HepG2 (cell line): Measurements from ENCODE around the gene RHBDL1. TPM values are rescaled to one million over a fixed set of nuclear protein-coding genes. Genes with fewer than 3 reads are reported as not detected.

Experiments used
- FOXA1 ChIP-seq, 2 experiments: fragments of 450-650 bp in 1 of 2; sonication (generic) in 1 of 2; formaldehyde crosslinking in 1 of 2; IDR thresholded peaks; 2 replicates each; pipeline versions ENCODE4 v1.4.0 to v1.6.1; 2016 to 2020; ENCODE audit warnings: missing genetic modification reagents in 1 of 2
- FOXO1 ChIP-seq: sonication (generic); formaldehyde crosslinking; IDR thresholded peaks from 2 replicates; pipeline ENCODE4 v1.4.0; 2020; ENCODE audit warnings: missing genetic modification reagents
- HBP1 ChIP-seq: IDR thresholded peaks from 2 replicates; pipeline ENCODE4 v1.6.1; 2016; ENCODE audit warnings: low read depth, control low read depth
- HMG20B ChIP-seq: conservative IDR thresholded peaks from 2 replicates; pipeline ENCODE4 v1.6.1; 2016; ENCODE audit warnings: missing genetic modification reagents, missing compliant biosample characterization
- JARID2 ChIP-seq: sonication (generic); formaldehyde crosslinking; IDR thresholded peaks from 2 replicates; pipeline ENCODE4 v1.8.1; 2023; ENCODE audit warnings: missing genetic modification reagents, inconsistent platforms; ENCODE audit not compliant: insufficient replicate concordance
- KDM4B ChIP-seq: sonication (generic); formaldehyde crosslinking; IDR thresholded peaks from 2 replicates; pipeline ENCODE4 v1.4.0; 2020; ENCODE audit warnings: missing genetic modification reagents
- RBM39 ChIP-seq: fragments of 200-400 bp; formaldehyde crosslinking; IDR thresholded peaks from one replicate; pipeline ENCODE4 v1.6.1; 2018; ENCODE audit warnings: antibody characterized with exemption, mild to moderate bottlenecking, low read depth, low read length; ENCODE audit not compliant: poor library complexity, severe bottlenecking
- SIN3B ChIP-seq: fragments of 150-350 bp; IDR thresholded peaks from 2 replicates; pipeline ENCODE4 v1.6.1; 2014; ENCODE audit warnings: low read length
- SIX4 ChIP-seq: sonication (generic); formaldehyde crosslinking; IDR thresholded peaks from 2 replicates; pipeline ENCODE4 v1.4.0; 2020; ENCODE audit warnings: missing genetic modification reagents
- SMARCE1 ChIP-seq: fragments of 450-650 bp; IDR thresholded peaks from 2 replicates; pipeline ENCODE4 v1.6.1; 2017; ENCODE audit warnings: borderline replicate concordance
- SUZ12 ChIP-seq: fragments of 150-350 bp; IDR thresholded peaks from 2 replicates; pipeline ENCODE4 v1.6.1; 2014; ENCODE audit warnings: low read depth, low read length
- SYNCRIP ChIP-seq: fragments of 200-400 bp; formaldehyde crosslinking; IDR thresholded peaks from 2 replicates; pipeline ENCODE4 v1.6.1; 2018; ENCODE audit warnings: mild to moderate bottlenecking, low read depth, low read length; ENCODE audit not compliant: insufficient read depth
- TMF1 ChIP-seq: sonication (generic); formaldehyde crosslinking; IDR thresholded peaks from 2 replicates; pipeline ENCODE4 v1.8.1; 2022; ENCODE audit warnings: low read depth, missing genetic modification reagents
- ZFX ChIP-seq: sonication (generic); formaldehyde crosslinking; IDR thresholded peaks from 2 replicates; pipeline ENCODE4 v1.4.0; 2020; ENCODE audit warnings: mild to moderate bottlenecking, low read depth, missing genetic modification reagents, moderate library complexity
- ZIK1 ChIP-seq: sonication (generic); formaldehyde crosslinking; IDR thresholded peaks from 2 replicates; pipeline ENCODE4 v1.5.0; 2020; ENCODE audit warnings: mild to moderate bottlenecking, low read depth, missing genetic modification reagents, borderline replicate concordance
- ZNF280B ChIP-seq: sonication (generic); formaldehyde crosslinking; IDR thresholded peaks from 2 replicates; pipeline ENCODE4 v1.5.0; 2020; ENCODE audit warnings: missing genetic modification reagents, mild to moderate bottlenecking, borderline replicate concordance
- ZNF576 ChIP-seq: sonication (generic); formaldehyde crosslinking; IDR thresholded peaks from 2 replicates; pipeline ENCODE4 v1.4.0; 2020; ENCODE audit warnings: mild to moderate bottlenecking, missing genetic modification reagents
- ZNF678 ChIP-seq: sonication (generic); formaldehyde crosslinking; IDR thresholded peaks from 2 replicates; pipeline ENCODE4 v1.4.0; 2020; ENCODE audit warnings: mild to moderate bottlenecking, missing genetic modification reagents
- ZNF724P ChIP-seq: sonication (generic); formaldehyde crosslinking; IDR thresholded peaks from 2 replicates; pipeline ENCODE4 v1.8.0; 2022; ENCODE audit warnings: missing genetic modification reagents, borderline replicate concordance
- ZNF761 ChIP-seq: sonication (generic); formaldehyde crosslinking; conservative IDR thresholded peaks from 2 replicates; pipeline ENCODE4 v1.4.0; 2020; ENCODE audit warnings: mild to moderate bottlenecking, missing genetic modification reagents
- ZNF770 ChIP-seq: sonication (generic); formaldehyde crosslinking; IDR thresholded peaks from 2 replicates; pipeline ENCODE4 v1.5.0; 2020; ENCODE audit warnings: mild to moderate bottlenecking, missing genetic modification reagents
- ZNF782 ChIP-seq: sonication (generic); formaldehyde crosslinking; IDR thresholded peaks from 2 replicates; pipeline ENCODE4 v1.4.0; 2020; ENCODE audit warnings: missing genetic modification reagents, mild to moderate bottlenecking, borderline replicate concordance
- polyA plus RNA-seq, 8 experiments: library from polyadenylated mRNA; depleted of rRNA in 3 of 8; stranded (reverse) in 7 of 8; unstranded in 1 of 8; fragments of >200 nt; fragmentation: Illumina TruSeq in 4 of 8; extraction: Trizol in 4 of 8; gene quantifications; 2 replicates each; pipeline versions ENCODE4 v1.2.1 to v1.2.3, GENCODE V29; 2011 to 2016; ENCODE audit warnings: low read depth in 4 of 8, missing spikeins in 1 of 8, mixed read lengths in 1 of 8; ENCODE audit not compliant: insufficient read depth in 1 of 8
- total RNA-seq, 5 experiments: library from RNA; depleted of rRNA; stranded (reverse); fragments of >200 nt; fragmentation: Illumina TruSeq; extraction: Trizol; gene quantifications; 2 replicates each; pipeline ENCODE4 v1.2.3, GENCODE V29; 2016; ENCODE audit warnings: low read depth in 1 of 5

RHBDL1 gene
- total and polyA plus RNA-seq, 2 of the 13 experiments (the other 11 are each of a cell fraction or from before 2014, with no cell fraction given), result 1.8 to 3.8 TPM

GRCh38 chr16:645852-646678, 29.4 kb upstream of the RHBDL1 start (continued):
- no peak for TF ChIP-seq ZIK1 (CRISPR knock-in tag)
- TF ChIP-seq ZNF678 (CRISPR knock-in tag), result 0 out of 2 replicates have a peak, but pooled peaks have one; percentile 37
- no peak for TF ChIP-seq HBP1
- no peak for TF ChIP-seq ZNF761 (CRISPR knock-in tag)
- no peak for TF ChIP-seq ZNF782
- TF ChIP-seq ZNF770 (CRISPR knock-in tag), result no peak
- TF ChIP-seq KDM4B (CRISPR knock-in tag), result no peak; the same call in 1 of the 2 replicates
- TF ChIP-seq SUZ12, result no peak
- TF ChIP-seq JARID2 (CRISPR knock-in tag), result no peak
- TF ChIP-seq FOXO1 (CRISPR knock-in tag), result no peak
- TF ChIP-seq SIN3B, result no peak
- TF ChIP-seq SMARCE1, result no peak
- no peak for TF ChIP-seq SIX4 (CRISPR knock-in tag)
- peak; percentile 60 for TF ChIP-seq ZFX (CRISPR knock-in tag)
- TF ChIP-seq ZNF724P, result no peak
- no peak for TF ChIP-seq SYNCRIP
- TF ChIP-seq HMG20B (CRISPR knock-in tag), result no peak
- TF ChIP-seq TMF1, result no peak
- TF ChIP-seq ZNF576, result no peak
- no peak for TF ChIP-seq RBM39
- TF ChIP-seq ZNF280B (CRISPR knock-in tag), result no peak
- TF ChIP-seq FOXA1 (IDR thresholded peaks at IDR 0.05), result no peak
- TF ChIP-seq FOXA1 (CRISPR knock-in tag; IDR thresholded peaks at IDR 0.05), result no peak
